Thymus (tissue), 11 donors: ENCODE data around the gene SCART1. TPM values are rescaled to one million over a fixed set of nuclear protein-coding genes. Genes with fewer than 3 reads are reported as not detected.
"Not testable (repeated sequence)": the region's sequence is repeated elsewhere in the genome, so short reads cannot be mapped to it uniquely, and the experiment has no call there.

ENCODE experiments used
- DNase-seq, 9 donors: peaks; one replicate each; pipeline ENCODE4 v3.0.0-alpha.2; 2013; ENCODE audit warnings: low spot score in 9 of 9, low read depth in 6 of 9, missing footprints in 1 of 9
- H3K27ac ChIP-seq, 2 donors: one replicate each; pipeline ENCODE4 v1.5.1; 2013; ENCODE audit warnings: control low read depth in 1 of 2, low read depth in 1 of 2, low read length in 1 of 2, mild to moderate bottlenecking in 1 of 2, moderate library complexity in 1 of 2
- H3K27me3 ChIP-seq, 2 donors: one replicate each; pipeline ENCODE4 v1.5.1; 2013; ENCODE audit warnings: low read length in 1 of 2; ENCODE audit not compliant: control insufficient read depth in 2 of 2, insufficient read depth in 1 of 2
- H3K36me3 ChIP-seq, 2 donors: one replicate each; pipeline ENCODE4 v1.5.1; 2013; ENCODE audit warnings: low read length in 1 of 2, mild to moderate bottlenecking in 1 of 2, moderate library complexity in 1 of 2; ENCODE audit not compliant: control insufficient read depth in 2 of 2, insufficient read depth in 2 of 2
- H3K4me1 ChIP-seq, 2 donors: one replicate each; pipeline ENCODE4 v1.5.1; 2013; ENCODE audit warnings: low read length in 2 of 2; ENCODE audit not compliant: control insufficient read depth in 2 of 2, insufficient read depth in 2 of 2
- H3K4me3 ChIP-seq, 2 donors: one replicate each; pipeline ENCODE4 v1.5.1; 2013; ENCODE audit warnings: low read length in 2 of 2, control low read depth in 1 of 2, mild to moderate bottlenecking in 1 of 2
- H3K9me3 ChIP-seq, 2 donors: one replicate each; pipeline ENCODE4 v1.5.1; 2013; ENCODE audit warnings: low read length in 1 of 2, mild to moderate bottlenecking in 1 of 2; ENCODE audit not compliant: control insufficient read depth in 2 of 2, insufficient read depth in 1 of 2
- WGBS: extraction: QIAGEN DNeasy Blood & Tissue Kit; methylation state at CpG from one replicate; pipeline ENCODE4 v1.1.7; 2013; 5-methylcytosine and 5-hydroxymethylcytosine counted together
- polyA plus RNA-seq: library from polyadenylated mRNA; stranded (reverse); fragments of 200-250 nt; gene quantifications from one replicate; pipeline ENCODE4 v1.2.3, GENCODE V29; 2013
- total RNA-seq: library from RNA; stranded (reverse); fragments of 120-200 nt; gene quantifications from one replicate; pipeline ENCODE4 v1.2.4, GENCODE V29; 2013
- donor health status: healthy.

SCART1 gene
- total and polyA plus RNA-seq, 2 donors, result 0.94 to 1.6 TPM

DNA sequence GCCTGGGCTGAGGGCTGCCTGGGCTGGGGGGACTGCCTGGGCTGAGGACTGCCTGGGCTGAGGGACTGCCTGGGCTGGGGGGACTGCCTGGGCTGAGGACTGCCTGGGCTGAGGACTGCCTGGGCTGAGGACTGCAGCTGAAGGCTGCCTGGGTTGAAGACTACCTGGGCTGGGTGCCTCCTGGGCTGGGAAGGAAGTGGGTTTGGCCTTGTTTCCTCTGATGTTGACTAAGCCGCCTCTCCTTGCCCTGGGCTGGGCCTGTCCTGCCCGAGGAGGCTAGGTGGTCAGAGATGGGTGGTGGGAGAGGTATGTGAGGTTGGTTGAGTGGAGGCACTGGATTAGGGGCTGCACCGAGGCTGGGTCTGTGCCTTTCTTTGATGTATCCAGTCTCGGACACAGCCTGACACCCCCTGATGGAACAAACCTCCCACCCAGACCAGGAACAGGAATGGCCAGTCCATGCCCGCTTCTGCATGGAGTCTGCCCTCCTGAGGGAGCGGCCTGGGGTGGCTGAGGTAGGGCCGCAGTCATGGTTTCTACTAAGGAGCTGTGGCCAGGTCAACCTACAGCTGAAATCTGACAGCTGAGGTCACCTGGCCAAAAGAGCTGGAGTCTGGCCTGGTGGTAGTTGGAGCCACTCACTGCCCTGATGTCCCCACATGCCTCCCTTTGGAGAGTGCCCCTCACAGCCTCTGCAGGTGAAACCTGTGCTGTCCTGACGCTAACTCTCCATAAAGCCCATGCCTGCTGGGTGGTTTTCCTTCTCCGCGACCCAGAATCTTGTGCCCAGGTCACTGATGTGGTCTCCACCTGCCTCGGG, 22.3 kb downstream of the SCART1 start:
- no peaks in the 10 kb centered on the region for H3K36me3 ChIP-seq
- H3K27ac ChIP-seq, result no peak overlapping the region
- 78% methylated on average over 11 of the region's 11 CpGs for WGBS
- H3K27me3 ChIP-seq, result no peaks in the 10 kb centered on the region
- peak in 4 of 9 donors; percentile 13 to 48 (median 32) for DNase-seq
- no peak overlapping the region for H3K4me3 ChIP-seq
- peaks cover 10 to 19% of the 10 kb centered on the region in 2 donors for H3K4me1 ChIP-seq
- no peaks in the 10 kb centered on the region for H3K9me3 ChIP-seq

DNA sequence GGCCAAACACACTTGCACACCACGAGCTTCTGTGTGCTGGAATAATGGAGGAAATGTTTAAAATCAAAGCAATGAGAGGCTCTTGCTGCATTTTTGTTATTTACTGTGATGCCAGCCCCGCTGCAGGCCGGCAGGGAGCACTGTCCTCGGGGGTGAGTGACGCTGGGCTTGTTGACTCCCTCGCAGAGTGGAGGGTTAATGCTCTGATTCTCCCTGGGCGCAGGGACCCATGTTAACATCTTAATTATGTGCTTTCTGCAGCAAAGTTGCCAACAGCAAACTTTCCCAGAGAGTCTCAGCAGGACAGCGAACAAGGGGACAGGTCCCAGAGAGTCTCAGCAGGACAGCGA, 22.9 kb downstream of the SCART1 start:
- no peaks in the 10 kb centered on the region for H3K9me3 ChIP-seq
- WGBS, result 94% methylated on average over 9 of the region's 9 CpGs
- H3K27ac ChIP-seq, result no peak overlapping the region
- no peaks in the 10 kb centered on the region for H3K36me3 ChIP-seq
- peaks cover 10 to 19% of the 10 kb centered on the region in 2 donors for H3K4me1 ChIP-seq
- DNase-seq, result no peak
- no peak overlapping the region for H3K4me3 ChIP-seq
- H3K27me3 ChIP-seq, result no peaks in the 10 kb centered on the region

GRCh38 chr10:133481086-133481643, 27.4 kb downstream of the SCART1 start:
- no peak for DNase-seq
- WGBS, result 92% methylated on average over 11 of the region's 12 CpGs
- H3K4me1 ChIP-seq, result peaks cover 0 to 4% of the 10 kb centered on the region in 2 donors
- no peaks in the 10 kb centered on the region for H3K27me3 ChIP-seq
- no peak overlapping the region for H3K4me3 ChIP-seq
- no peak overlapping the region for H3K27ac ChIP-seq
- H3K36me3 ChIP-seq, result no peaks in the 10 kb centered on the region
- H3K9me3 ChIP-seq, result no peaks in the 10 kb centered on the region

GRCh38 chr10:133481657-133482056, 27.9 kb downstream of the SCART1 start:
- no peaks in the 10 kb centered on the region for H3K9me3 ChIP-seq
- no peak for DNase-seq
- no peaks in the 10 kb centered on the region for H3K27me3 ChIP-seq
- H3K27ac ChIP-seq, result no peak overlapping the region
- no peaks in the 10 kb centered on the region for H3K4me1 ChIP-seq
- no peaks in the 10 kb centered on the region for H3K36me3 ChIP-seq
- WGBS, result 92% methylated on average over 10 of the region's 10 CpGs
- H3K4me3 ChIP-seq, result no peak overlapping the region

GRCh38 chr10:133484818-133485217, 31.1 kb downstream of the SCART1 start:
- no peak for DNase-seq
- Histone ChIP-seq H3K27ac (no peak overlapping the region), H3K36me3 (no peaks in the 10 kb centered on the region), H3K27me3 (no peaks in the 10 kb centered on the region), H3K4me3 (no peak overlapping the region), H3K9me3 (no peaks in the 10 kb centered on the region), H3K4me1 (no peaks in the 10 kb centered on the region)

DNA sequence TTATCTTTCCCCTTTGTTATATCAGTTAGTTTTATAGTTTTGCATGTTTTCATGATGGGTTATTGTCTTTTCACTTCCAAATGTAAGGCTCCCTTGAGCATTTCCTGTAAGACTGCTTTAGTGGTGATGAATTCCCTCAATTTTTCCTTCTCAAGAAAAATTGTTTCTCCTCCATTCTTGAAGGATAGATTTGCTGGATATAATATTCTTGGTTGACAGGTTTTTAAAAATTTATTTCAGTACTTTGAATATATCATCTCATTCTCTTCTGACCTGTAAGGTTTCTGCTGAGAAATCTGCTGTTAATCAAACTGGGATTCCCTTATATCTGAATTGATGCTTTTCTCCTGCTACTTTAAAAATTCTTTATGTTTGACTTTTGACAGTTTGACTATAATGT, 33.3 kb downstream of the SCART1 start:
- DNase-seq, result no peak
- Histone ChIP-seq H3K4me1 (no peaks in the 10 kb centered on the region), H3K27ac (no peak overlapping the region), H3K4me3 (no peak overlapping the region), H3K27me3 (no peaks in the 10 kb centered on the region), H3K36me3 (no peaks in the 10 kb centered on the region), H3K9me3 (no peaks in the 10 kb centered on the region)

DNA sequence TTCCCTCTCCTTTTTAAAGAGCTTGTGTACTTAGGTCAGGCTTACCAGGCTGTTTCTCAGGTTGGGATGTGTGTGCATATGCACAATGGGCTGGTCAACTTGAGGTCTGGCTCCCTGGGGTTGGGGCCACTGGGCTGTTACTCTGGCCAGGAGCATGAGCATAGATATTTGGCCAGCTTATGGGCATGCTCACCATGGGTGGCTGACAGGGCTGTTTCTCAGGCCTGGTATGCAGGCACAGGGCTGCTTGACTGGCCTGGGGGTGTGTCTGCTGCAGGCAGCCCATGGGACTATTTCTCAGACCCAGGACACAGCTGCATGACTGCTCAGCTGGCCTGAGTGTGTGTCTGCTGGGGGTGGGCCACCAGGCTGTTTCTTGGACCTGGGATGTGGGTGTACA, 34.6 kb downstream of the SCART1 start:
- no peak for DNase-seq

DNA sequence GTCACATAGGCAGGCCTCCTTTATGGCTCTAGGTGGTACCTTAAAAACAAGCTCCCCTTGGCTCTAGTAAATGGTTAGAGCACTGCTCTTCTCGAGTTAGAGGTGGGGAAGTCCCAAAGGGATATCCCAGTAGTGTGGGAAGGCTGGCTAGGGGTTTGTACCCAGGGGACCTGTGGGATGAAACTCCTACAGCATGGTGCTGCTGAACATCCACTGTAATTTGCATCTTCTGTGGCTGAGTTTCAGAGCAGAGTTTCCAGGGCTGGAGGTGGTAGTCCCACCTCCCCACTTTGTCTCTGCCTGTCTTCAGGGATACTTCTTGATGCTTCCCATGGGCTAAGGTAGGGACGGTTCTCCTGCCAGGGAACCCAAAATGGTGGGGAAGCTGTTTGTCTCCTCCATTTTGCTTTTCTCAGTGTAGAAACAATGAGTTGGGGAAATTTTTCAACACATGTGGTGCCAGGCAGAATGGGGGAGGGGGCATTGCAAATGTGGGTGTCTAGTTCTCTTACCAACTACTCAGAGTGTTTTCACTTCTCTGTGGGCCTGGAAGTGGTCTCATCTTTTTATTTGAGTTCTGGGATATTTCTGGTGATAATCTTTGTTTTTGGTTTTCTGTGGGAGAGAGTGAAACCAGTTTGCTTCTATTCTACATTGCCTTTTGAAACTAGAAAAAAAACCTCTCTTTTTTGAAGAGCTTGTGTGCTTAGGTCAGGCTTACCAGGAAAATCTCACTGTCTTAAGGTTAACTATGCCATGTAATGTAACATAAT, 36.3 kb downstream of the SCART1 start:
- 62% methylated on average over 2 of the region's 2 CpGs for WGBS
- Histone ChIP-seq H3K4me3 (no peak overlapping the region), H3K36me3 (no peaks in the 10 kb centered on the region), H3K4me1 (no peaks in the 10 kb centered on the region), H3K9me3 (no peaks in the 10 kb centered on the region), H3K27ac (no peak overlapping the region), H3K27me3 (no peaks in the 10 kb centered on the region)
- no peak for DNase-seq

More for the DNA sequence above, 34.6 kb downstream of the SCART1 start:
- Histone ChIP-seq H3K36me3 (no peaks in the 10 kb centered on the region), H3K9me3 (no peaks in the 10 kb centered on the region), H3K4me3 (no peak overlapping the region), H3K4me1 (no peaks in the 10 kb centered on the region), H3K27me3 (no peaks in the 10 kb centered on the region), H3K27ac (no peak overlapping the region)

- not testable (repeated sequence) for H3K27me3 ChIP-seq, H3K27ac ChIP-seq, H3K4me1 ChIP-seq, H3K9me3 ChIP-seq, H3K4me3 ChIP-seq, H3K36me3 ChIP-seq, DNase-seq
- WGBS, result 84% methylated on average over 4 of the region's 4 CpGs
Measured at GRCh38 chr10:133493562-133493961, 39.8 kb downstream of the SCART1 start.
